DMS153 (cell line): ENCODE measurements around the gene SYT2.
"Not testable (repeated sequence)": the region's sequence is repeated elsewhere in the genome, so short reads cannot be mapped to it uniquely, and the experiment has no call there.

Experiments used
- DNase-seq: peaks from one replicate; lab custom pipeline; 2025; lab: John Stamatoyannopoulos, UW

The SYT2 gene

GRCh38 chr1:202545647-202546303 is 164.5 kb downstream of the SYT2 start:
- DNase-seq: not testable (repeated sequence)

- not testable (repeated sequence) for DNase-seq
Observed at GRCh38 chr1:202544766-202545449, 165.3 kb downstream of the SYT2 start.

DNA sequence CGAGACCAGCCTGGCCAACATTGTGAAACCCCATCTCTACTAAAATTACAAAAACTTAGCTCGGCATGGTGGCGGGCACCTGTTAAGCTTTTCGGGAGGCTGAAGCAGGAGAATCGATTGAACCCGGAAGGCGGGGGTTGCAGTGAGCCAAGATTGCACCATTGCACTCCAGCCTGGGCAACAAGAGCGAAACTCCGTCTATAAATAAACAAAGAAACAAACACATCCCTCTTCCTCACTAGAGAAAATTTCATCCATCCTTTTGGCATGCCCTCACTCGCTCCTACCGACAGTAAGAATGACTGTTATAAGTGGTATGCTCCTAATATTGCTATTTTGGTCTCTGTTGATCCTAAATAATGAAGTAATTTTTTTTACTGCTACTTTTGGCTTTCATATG is 166.7 kb downstream of the SYT2 start:
- DNase-seq: not testable (repeated sequence)

DNA sequence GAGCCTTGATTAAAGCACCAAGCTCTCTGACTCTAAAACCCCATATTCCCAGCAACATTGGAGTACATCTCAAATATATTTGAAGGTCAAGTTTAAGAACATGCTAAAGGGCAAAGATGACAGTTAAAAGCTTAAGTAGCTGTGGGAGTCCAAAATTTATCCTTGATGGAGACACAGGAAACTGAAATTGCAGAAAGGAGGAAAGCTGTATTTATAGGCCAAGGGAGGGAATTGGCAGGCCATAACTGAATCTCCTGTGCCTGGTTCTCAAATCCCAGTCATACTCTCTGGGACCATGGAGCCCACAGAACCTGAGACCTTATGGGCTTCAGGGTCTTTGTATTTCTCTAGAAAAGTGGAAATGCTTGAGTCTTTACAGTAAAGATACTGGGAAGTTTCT is 167.8 kb downstream of the SYT2 start:
- DNase-seq: not testable (repeated sequence)

- DNase-seq: not testable (repeated sequence)
Observed at GRCh38 chr1:202540858-202541257, 169.4 kb downstream of the SYT2 start.
